GM21717 (cell line): ENCODE results near the gene CASZ1.

Experiments used
- ATAC-seq: cut with Tn5 transposase; IDR thresholded peaks from one replicate; pipeline ENCODE4 v1.9.1; 2021; ENCODE audit warnings: mild to moderate bottlenecking, moderate library complexity; ENCODE audit not compliant: unreplicated experiment

Gene CASZ1

DNA sequence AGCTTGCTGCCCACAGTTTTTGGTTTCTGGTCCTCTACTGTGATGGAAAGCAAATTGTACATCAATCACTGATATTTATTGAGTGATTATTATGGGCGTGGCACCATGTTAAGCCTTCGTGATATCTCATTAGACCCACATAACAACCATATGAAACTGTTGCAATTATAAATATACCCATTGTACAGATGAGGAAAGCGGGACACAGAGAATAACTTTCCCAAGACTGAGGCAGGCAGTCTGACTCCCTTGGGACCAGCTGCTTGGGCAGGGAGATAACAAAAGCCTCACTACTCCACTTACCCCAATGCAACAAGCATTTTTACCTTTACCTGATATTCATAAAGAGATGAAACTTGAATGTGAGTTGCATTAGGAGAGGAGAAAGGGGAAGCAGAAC is 4.3 kb upstream of the CASZ1 start:
- ATAC-seq: no peak

DNA sequence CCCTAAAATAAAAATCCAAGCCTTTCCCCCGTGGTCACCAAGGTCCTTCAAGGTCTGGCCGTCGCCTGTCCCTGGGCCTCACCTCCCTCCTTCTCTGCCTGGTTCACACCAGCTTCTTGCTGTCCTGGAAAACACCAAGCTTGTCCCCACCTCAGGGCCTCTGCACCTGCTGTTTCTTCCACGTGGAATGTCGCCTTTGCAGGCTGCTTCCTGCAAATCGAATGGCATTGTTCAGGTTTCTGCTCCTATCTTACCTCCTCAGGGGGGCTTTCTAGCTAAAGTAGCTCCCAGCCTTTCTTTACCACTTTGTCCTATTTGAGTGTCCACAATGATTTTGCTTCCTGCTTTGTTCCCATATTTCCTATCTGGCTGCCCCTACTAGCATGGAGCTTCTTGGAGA is 3.3 kb upstream of the CASZ1 start:
- no peak for ATAC-seq

DNA sequence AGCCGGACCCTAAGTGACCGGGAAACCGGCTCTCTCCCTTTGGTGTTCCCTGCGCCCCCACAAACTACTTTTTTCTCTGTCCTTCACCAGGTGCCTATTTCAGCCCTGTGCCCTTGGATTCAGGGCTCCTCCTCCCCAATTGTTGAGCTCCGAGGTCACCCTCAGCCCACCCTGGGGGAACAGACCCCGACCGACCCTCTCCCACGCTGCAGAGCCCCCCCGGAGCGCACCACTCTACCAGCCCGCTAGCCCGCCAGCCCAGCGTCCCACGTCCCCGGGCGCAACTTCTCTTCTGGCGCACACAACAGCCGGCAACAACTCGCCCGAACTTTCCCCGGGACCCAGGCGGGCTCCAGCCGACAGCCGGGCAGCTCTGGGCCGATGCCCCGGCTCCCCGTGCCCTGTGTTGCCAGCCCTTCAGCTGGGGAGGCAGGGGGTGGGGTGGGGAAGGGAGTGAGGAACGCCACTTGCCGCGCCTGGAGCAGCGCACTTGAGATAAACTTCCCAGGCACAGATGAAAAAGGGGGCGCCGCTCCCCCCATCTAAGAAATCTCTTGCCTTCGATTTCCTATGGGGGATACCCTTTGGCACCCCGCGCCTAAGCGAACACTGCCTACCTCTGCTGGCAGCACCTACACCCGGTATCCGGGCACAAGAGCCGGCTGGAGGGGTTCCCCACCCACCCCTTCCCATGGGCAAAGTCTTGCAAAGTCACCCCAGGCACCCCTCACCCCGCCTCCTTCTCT is 997 bp downstream of the CASZ1 start:
- no peak for ATAC-seq

DNA sequence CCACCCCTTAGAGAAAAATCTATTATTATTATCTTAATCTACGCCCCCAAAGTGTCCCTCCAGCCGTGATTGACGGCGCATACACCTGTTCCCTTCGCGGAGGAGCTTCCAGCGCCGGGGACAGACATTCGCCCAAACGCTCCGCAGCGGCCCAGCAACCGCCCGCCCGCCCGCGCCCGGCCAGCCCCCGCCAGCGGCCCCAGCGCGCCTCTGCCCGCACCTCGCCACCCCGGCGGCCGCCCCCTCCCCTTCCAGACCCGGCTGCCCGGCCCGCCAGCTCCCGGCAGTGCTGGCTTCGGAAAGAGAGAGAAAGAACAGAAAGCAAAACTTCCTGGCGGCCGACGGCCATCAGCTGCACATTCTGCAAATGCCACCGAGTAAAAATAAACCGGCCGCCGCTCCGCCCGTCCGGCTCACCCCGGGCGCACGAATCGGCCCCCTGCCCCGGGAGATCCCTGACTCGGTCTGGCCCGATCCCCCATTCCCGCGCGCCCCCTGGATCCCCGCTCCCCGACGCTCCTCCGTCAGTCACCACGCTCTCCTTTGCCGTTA is 1.6 kb downstream of the CASZ1 start:
- no peak for ATAC-seq

DNA sequence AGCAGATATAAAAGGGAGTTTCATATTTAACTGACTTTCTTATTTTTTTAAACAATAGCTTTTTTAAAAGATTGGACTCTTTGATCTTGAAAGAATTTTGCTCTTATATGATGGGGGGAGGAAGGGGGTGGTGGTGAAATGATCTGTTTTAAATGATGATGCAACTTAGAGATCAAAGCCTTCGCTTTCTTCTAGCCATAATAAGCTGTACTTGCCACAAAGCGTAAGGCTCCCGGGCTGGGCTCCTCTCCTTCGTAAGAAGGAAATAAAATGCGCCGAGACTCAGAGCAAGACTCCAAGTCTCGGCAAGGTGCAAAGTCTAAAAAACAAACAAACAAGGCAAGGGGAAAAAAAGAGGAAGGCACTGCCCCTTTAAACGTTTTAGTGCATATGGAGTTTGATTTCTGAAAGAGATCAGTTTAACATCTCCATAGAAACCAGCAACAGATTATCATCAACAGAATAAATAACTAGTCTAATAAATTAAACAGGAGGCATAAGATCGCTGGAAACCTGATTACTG is 3.3 kb downstream of the CASZ1 start:
- ATAC-seq: no peak

DNA sequence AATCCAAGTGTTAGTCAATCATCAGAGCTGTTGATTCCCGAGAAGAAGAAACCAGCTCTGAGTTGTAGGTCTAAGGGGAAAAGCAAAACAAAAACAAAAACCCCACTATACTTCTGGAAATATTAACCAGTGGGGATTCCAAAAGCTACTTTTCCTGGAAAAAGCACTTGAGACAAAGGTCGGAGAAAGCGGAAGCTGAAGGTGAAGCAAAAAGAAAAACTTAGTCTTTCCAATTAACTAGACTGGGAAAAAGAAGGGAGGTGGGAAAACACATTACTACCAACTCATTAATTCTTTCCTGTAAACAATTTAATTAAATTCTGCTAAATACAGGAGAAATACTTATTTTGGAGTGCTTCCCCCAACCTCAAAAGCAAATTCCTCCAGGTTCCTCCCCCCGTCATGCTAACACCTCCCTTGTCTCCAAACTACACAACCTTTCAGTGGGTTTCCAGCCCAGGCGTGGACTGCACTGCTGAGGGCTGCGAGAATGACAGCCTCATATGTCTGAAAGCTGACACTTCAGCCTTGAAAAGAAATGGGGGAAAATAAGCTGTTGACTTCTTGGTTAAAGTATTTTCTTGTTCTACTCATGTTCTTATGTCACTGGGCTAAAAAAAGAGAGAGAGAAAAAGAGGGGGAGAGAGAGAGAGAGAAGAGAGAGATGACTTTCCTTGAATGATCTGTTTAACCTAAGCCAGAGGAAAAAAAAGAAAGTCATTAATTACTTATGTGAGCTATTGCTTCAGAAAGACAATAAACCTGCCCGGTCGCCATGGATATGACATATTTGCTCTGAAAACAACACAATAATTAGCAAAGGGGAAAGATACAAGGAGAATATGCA is 5.1 kb downstream of the CASZ1 start:
- ATAC-seq: no peak

DNA sequence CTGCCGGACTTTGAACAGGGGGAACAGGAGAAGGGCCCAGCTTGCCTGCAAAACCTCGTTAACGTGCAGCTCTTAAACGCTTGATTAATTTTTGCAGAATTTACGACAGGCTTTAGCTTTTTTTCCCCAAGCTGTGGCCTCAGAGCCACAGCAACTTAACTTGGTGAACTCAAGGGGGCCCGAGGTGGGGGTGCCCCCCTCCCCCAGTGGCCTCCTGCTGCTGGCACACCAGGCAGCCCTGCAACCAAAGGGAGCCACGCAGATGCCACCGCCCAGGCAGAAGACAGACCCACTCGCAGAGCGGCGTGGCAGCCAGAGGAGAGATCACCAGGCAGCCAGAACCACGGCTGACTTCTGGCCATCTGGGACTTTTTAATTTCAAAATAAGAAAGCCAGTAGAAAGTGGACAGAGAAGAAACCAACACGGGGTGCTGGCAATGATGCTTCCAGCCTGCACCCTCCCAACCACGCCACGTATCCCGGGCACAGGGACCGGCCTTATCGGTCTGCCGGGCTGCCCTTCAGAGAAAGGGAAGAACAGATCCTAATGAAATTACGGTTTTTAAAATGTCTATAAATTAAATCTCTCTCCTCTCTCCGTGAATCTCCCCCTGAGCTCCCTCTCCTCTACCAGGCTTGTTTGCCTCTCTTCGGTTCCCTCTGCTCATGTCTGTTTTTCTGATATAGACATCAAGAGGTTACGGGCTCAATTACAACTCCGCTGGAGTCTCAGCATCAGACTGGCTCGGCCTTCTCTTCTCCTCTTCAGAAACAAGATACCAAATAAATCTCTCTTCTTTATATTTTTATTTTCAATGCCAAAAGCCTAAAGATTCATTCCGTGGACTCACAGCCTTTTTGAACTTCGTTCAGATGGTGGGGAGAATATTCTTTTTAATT is 6.4 kb downstream of the CASZ1 start:
- ATAC-seq: no peak

DNA sequence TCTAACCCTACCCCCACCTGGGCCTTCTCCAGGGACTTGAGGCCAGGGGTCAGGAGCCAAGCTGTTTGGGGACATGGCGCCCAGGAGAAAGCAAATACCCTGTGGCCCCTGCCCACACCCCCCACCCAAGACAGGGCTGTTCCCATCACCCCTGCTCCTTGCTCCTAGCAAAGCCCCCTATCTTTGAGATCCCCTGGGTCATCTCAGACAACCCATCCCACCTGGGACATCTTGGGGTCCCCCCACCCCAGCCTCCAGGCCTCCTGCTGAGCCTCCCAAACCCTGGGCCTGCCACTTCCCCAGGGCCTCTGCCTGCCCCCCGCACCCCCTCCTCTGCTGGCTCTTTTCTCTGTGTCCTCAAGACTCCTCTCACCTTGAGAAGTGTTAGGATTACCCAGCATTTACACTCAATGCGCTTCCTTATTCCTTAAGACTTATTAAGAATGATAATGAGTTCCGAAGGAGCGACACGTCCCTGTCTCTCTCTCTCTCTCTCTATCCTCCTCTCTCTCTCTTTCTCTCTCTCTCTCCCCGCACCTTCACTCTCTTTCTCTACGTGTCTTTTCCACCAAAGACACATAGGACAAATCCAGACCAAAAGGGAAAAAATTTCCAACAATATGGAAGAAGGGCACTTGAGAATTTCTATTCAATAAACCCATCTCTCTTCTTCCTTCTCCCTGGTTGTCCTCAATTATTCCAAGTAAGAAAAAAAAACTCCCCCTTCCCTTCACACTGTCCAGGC is 7.2 kb downstream of the CASZ1 start:
- ATAC-seq: no peak

DNA sequence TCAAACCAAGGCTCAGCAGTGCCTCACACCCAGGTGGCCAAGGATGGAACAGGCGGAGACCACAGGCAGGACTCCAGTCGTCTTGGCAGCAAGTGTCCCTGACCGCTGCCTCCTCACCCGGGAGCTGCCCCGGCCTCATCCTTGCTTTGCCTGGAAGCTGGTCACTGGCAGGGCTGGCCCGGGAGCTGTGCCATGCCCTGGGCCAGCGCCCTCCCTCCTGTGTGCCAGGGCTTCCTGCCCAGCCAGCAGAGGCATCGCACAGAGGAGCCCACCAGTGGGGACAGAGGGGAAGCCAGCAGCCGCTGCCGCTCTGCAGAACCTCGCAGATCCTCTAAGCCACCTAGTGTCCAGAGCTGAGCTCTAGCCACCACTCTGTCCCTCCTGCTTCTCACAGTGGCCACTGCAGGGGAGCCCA is 7.8 kb downstream of the CASZ1 start:
- ATAC-seq: no peak

DNA sequence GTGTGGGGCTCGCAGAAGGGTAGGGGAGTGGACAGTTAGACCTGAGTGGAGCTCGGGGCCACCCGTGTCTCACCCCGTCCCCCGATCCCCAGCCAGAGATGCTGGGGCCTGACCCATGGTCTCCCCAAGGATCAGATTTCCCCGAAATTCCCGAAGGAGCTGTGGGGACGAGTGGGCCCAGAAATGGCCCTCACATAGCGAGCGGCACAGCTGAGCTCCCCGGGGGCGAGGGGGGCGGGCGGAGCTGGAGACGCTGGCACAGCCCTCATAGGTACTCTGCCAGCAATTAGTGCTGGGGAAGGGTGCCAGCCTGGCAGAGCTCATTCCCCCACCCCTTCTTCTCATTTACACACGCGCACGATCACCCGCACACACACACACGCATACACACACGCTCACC is 9.2 kb downstream of the CASZ1 start:
- ATAC-seq: no peak

DNA sequence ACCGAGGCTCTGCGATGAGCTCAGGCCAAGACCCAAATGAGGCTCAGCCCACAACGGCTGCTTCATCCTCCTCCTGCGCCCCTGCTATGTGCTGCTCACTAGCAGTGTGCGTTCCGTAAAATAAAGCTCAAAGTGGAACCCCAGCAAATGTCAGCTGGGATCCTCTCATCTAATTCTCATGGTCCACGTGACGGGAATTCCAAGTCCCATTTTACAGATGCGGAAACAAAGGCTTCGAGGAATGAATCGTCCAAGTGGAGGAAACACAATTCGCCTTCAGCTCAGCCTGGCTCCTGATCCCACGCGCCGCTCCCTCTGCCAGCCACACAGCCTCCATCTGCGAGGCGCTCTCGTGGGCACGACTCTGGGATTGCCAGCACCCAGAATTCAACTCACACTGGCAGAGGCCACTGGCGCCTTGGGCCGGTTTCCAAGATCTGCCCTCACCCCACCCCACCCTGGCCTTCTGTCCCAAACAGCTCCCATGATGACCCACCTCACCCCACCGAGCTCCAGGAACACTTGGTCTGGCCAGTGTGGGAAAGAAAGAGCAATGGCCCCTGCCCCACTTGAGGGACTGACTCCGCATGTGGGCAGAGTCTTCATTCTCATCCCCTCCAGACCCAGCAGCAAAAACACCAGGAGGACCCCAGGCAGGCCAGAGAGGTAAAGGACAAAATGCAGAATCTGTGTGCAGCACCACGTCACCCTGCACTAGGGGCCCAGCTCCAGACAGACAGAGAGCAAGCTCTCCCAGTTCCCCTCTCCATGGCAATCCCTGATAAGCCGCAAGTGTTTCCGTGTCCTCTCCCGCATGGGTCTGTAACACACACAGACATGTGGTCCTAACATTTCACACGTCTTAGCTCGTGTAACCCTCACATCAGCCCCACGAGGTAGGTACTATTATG is 10.5 kb downstream of the CASZ1 start:
- ATAC-seq: no peak

DNA sequence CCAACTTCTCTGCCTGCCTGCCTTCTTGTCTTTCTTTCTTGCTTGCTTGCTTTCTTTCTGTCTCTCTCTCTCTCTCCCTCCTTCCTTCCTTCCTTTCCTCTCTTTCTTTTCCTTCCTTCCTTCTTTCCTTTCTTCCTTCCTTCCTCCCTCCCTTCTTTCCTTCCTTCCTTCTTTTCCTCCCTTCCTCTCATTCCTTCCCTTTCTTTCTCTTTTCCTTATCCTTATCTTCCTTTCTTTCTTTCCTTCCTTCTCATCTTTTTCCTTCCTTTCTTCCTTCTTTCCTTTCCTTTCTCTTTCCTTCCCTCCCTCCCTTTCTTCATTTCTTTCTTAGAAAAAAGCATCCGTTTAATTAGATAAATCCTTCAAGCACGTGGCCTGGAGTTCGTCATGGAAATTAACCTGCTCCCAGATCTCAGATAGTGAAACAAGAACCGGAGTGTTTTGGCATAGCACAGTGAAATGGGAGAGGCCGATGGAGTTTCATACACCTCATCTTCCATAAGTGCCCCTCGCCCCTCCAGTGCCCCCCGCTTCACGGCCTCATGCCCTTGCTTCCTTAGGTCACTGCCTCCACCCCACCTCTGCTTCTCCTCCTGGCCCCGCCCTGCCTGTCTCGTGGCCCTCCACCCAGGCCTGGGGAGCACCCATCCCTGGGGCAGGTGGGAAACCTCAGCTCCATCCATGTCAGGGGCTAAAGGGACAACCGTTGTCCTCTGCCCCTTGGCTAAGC is 11.3 kb downstream of the CASZ1 start:
- ATAC-seq: no peak

DNA sequence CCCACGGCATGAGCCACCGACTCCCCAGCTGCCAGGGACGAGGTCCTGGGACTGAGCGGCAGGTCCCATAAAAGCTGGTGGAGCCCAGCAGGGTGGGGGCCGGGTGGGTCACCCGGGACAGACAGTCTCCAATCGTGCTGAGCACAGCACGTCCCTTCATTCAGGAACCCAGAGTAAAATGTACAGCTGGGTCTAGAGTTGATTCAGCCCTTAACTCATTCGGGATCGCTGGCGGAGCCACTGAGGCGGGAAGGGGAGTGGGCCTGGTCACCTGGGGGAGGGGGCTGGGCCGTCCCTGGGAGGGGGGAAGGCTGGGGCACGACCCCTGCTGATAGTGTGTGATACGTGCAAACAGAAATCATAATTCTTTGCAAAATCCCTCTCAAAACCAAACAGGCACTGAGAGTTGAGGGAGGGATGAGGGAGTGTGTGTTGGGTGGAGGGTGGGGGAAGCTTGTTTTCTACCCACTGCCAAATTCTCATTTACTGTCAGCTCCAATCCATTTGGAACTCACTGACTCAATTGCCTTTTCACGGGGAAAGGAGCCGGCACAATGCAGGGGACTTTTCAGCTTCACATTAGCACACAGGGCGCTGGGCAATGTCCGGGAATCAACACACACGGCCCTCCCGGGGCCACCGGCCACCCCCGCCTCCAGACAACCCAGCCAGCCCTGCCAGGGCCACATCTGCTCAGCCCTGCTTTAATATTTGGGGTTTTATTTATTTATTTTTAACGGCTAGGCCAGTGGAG is 13.8 kb downstream of the CASZ1 start:
- ATAC-seq: no peak

DNA sequence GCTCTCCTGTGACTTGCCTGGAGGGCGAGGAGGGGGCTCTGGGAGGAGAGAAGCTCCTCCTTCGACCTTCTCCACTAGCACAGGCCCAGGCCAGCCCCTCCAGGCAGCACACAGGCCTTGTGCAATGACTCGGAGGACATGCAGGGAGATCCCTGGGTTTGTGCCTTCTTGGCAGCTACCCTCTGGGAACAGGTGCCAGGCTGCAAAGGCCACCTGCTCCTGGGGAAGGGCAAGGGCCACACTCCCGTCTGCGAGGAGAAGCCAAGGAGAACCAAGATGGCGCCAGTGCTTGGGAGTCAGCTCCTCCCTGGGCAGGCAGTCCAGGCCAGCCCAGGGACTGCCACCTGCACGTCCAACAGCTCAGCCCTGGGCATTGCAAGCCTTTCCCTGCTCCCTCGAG is 15.3 kb downstream of the CASZ1 start:
- no peak for ATAC-seq

DNA sequence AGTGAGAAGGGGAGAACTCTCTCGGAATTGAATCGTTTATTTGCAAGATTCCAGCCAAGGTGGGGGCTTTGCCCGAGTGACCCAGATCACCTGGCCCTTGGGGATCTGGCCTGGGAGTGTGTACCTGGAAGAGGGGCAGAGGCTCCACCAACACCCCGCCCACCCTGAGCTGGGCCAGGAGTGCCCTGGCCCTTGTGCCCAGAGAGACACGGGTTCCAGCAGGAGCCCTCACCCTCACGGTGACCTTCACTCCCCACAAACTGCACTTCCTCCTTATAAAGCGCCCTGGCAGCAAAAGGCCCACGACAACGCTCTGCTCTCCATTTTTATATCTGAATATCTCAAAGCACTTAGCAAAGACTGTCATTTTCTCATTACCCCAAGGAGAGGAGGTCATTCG is 16.6 kb downstream of the CASZ1 start:
- no peak for ATAC-seq

DNA sequence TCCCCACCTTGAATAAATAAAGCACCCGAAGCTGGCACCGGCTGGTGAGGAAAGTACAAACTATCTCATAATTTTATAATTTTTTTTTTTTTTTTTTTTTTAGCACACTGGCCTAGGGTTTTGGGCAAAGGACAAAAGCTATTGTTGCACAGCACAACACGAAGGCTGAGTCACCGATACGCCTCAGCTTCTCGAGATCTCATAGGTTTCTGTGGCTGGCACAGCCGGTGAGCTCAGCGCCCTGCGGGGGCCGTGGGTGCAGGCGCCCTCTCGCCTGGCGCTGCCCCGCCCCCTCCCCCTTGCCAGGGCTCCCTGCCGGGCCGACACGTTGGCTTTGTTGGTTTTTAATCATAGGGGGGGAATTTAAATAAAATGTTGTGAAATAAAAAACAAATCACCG is 17.2 kb downstream of the CASZ1 start:
- no peak for ATAC-seq

DNA sequence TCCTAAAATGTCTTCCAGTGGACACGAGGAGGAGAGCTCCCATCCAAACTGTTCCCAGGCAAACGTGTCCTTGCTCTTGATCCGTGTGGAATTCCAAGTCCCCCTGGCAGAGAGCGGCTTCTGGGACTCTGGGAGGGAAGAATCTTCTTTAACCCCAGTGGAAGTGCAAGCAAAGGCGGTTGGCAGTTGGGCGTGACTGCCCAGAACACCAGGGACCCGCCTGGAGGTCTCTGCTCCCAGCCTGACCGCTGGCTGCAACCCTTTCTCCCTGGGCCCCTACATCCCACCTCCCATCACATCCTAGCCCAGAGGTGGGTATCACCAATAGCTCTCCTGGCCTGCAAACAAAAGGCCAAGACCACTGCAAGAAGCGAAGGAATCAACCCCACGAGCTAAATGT is 17.8 kb downstream of the CASZ1 start:
- ATAC-seq: no peak
